Measurements from ENCODE around the gene SVBP. TPM values are rescaled to one million over a fixed set of nuclear protein-coding genes. Genes with fewer than 3 reads are reported as not detected.

SVBP gene
- total and polyA plus RNA-seq, 4 donors, result 3.4 to 21.8 (median 15.0) TPM

DNA sequence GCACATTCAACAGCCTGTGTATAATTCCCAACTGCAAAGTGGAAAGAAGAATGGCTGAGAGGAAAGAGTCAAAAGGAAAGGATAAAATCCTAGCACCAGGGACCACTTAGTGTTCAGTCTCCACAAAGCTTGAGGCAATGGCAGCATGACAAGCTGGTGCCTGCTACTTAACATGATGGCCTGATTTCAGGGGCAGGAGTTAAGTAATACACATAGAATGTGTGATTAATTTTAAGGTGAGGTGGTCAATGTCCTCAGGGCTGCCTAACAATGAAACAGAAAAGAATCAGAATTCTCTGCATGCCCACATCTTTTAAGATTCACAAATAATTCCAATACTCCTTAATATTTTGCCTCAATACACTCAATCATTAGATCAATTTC lies 59.3 kb downstream of the SVBP start:
- no peaks in the 10 kb centered on the region for H3K4me1 ChIP-seq (ENCODE audit: control insufficient read depth in 4 of 4, insufficient read depth in 4 of 4, low read length in 3 of 4)
- TF ChIP-seq RXRA (IDR thresholded peaks at IDR 0.05), result no peak
- TF ChIP-seq EGR1 (IDR thresholded peaks at IDR 0.05; ENCODE audit: low read depth in 2 of 2), result no peak
- no peak for TF ChIP-seq RAD21 (IDR thresholded peaks at IDR 0.05)
- no peak for TF ChIP-seq HNF4A (conservative IDR thresholded peaks at IDR 0.05)
- H3K27ac ChIP-seq (ENCODE audit: low read depth in 1 of 2, low read length in 2 of 2), result no peak overlapping the region
- H3K27me3 ChIP-seq (ENCODE audit: control insufficient read depth in 4 of 4, insufficient read depth in 4 of 4, low read length in 3 of 4), result no peaks in the 10 kb centered on the region
- H3K36me3 ChIP-seq (ENCODE audit: control insufficient read depth in 4 of 4, insufficient read depth in 3 of 4, low read depth in 1 of 4, low read length in 3 of 4), result peaks cover 13 to 59% (median 37%) of the 10 kb centered on the region in 4 donors
- no peak overlapping the region for H3K4me3 ChIP-seq (ENCODE audit: low read depth in 1 of 3, low read length in 3 of 3)
- no peak overlapping the region for H3K9ac ChIP-seq (ENCODE audit: low read depth in 1 of 2, low read length in 2 of 2)
- DNase-seq (ENCODE audit: low spot score), result no peak
- H3K9me3 ChIP-seq (ENCODE audit: control insufficient read depth in 4 of 4, low read length in 3 of 4), result no peaks in the 10 kb centered on the region

Other genes with a start within 250 kb of the SVBP start
- gene PPIH, start 159.0 kb downstream of the SVBP start, total RNA-seq, result 10 to 100 TPM in 1 of 2 donors, 1 to 10 TPM in 1; 7.9 to 14.9 TPM
- gene PPIH, start 159.0 kb downstream of the SVBP start, polyA plus RNA-seq, result 10 to 100 TPM; 11.1 to 16.3 TPM
- 100 to 1,000 TPM; 164 to 530 TPM for gene YBX1, start 135.0 kb downstream of the SVBP start, total RNA-seq
- 100 to 1,000 TPM; 107 to 244 TPM for gene YBX1, start 135.0 kb downstream of the SVBP start, polyA plus RNA-seq
- 1 to 10 TPM in 1 of 2 donors, not detected in 1; 5.1 TPM for gene CLDN19, start 77.2 kb downstream of the SVBP start, total RNA-seq
- under 1 TPM in 1 of 2 donors, not detected in 1; 0.14 TPM for gene CLDN19, start 77.2 kb downstream of the SVBP start, polyA plus RNA-seq
- gene P3H1, start 50.4 kb downstream of the SVBP start, total RNA-seq, result 10 to 100 TPM; 24.5 to 28.0 TPM
- gene P3H1, start 50.4 kb downstream of the SVBP start, polyA plus RNA-seq, result 10 to 100 TPM; 14.9 to 20.9 TPM
- gene C1orf50, start 50.1 kb downstream of the SVBP start, total RNA-seq, result 1 to 10 TPM; 2.6 to 4.4 TPM
- gene C1orf50, start 50.1 kb downstream of the SVBP start, polyA plus RNA-seq, result 1 to 10 TPM; 2.7 to 5.8 TPM
- under 1 TPM; 0.05 to 0.08 TPM for gene TMEM269, start 32.4 kb downstream of the SVBP start, total RNA-seq
- not detected for gene TMEM269, start 32.4 kb downstream of the SVBP start, polyA plus RNA-seq
- gene ERMAP, start 275 bp downstream of the SVBP start, total RNA-seq, result 10 to 100 TPM; 10.8 to 96.9 TPM
- gene ERMAP, start 275 bp downstream of the SVBP start, polyA plus RNA-seq, result 1 to 10 TPM; 3.9 to 7.2 TPM
- gene ZNF691, start 29.2 kb upstream of the SVBP start, total RNA-seq, result 1 to 10 TPM; 2.7 to 8.9 TPM
- gene ZNF691, start 29.2 kb upstream of the SVBP start, polyA plus RNA-seq, result 1 to 10 TPM; 5.1 to 5.9 TPM
- gene SLC2A1, start 141.5 kb upstream of the SVBP start, total RNA-seq, result 100 to 1,000 TPM in 1 of 2 donors, 1 to 10 TPM in 1; 3.4 to 675 TPM
- gene SLC2A1, start 141.5 kb upstream of the SVBP start, polyA plus RNA-seq, result 1 to 10 TPM; 1.1 to 2.5 TPM